DND-41 (cell line): ENCODE measurements around the gene SLC6A11.

Source experiments
- EZH2 ChIP-seq: IDR thresholded peaks from 3 replicates; pipeline ENCODE4 v1.6.1; 2012; ENCODE audit warnings: borderline replicate concordance, low read depth, mild to moderate bottlenecking, moderate library complexity, low read length, inconsistent platforms; ENCODE audit not compliant: severe bottlenecking
- TF ChIP-seq, protein P1 (sequence below): IDR thresholded peaks from 2 replicates; pipeline ENCODE4 v1.5.1; 2012; ENCODE audit warnings: borderline replicate concordance, low read length, moderate library complexity, mild to moderate bottlenecking; ENCODE audit not compliant: poor library complexity, severe bottlenecking; ENCODE audit errors: extremely low read depth

- TF ChIP-seq, protein P1, sequence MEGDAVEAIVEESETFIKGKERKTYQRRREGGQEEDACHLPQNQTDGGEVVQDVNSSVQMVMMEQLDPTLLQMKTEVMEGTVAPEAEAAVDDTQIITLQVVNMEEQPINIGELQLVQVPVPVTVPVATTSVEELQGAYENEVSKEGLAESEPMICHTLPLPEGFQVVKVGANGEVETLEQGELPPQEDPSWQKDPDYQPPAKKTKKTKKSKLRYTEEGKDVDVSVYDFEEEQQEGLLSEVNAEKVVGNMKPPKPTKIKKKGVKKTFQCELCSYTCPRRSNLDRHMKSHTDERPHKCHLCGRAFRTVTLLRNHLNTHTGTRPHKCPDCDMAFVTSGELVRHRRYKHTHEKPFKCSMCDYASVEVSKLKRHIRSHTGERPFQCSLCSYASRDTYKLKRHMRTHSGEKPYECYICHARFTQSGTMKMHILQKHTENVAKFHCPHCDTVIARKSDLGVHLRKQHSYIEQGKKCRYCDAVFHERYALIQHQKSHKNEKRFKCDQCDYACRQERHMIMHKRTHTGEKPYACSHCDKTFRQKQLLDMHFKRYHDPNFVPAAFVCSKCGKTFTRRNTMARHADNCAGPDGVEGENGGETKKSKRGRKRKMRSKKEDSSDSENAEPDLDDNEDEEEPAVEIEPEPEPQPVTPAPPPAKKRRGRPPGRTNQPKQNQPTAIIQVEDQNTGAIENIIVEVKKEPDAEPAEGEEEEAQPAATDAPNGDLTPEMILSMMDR = no peak
- TF ChIP-seq EZH2 = no peak
Observed at GRCh38 chr3:10770547-10770946, 45.5 kb upstream of the SLC6A11 start.
